Fibroblast of lung (primary cell): ENCODE results near the gene CHN1. TPM values are rescaled to one million over a fixed set of nuclear protein-coding genes. Genes with fewer than 3 reads are reported as not detected.

Experiments used
- DNase-seq, 2 donors: peaks; one replicate each; pipeline versions ENCODE4 v3.0.0 to v3.0.0-alpha.2; 2010; ENCODE audit warnings: low read depth in 2 of 2
- H2AFZ ChIP-seq: 2 replicates; pipeline ENCODE4 v1.5.1; 2012; ENCODE audit warnings: low read length, control low read depth, inconsistent platforms
- H3K27ac ChIP-seq: 2 replicates; pipeline ENCODE4 v1.5.1; 2011; ENCODE audit warnings: low read length, control low read depth; ENCODE audit not compliant: insufficient read depth
- H3K27me3 ChIP-seq: 2 replicates; pipeline ENCODE4 v1.5.1; 2011; ENCODE audit warnings: mild to moderate bottlenecking, low read length; ENCODE audit not compliant: control insufficient read depth, insufficient read depth
- H3K36me3 ChIP-seq: 2 replicates; pipeline ENCODE4 v1.5.1; 2011; ENCODE audit warnings: low read length; ENCODE audit not compliant: control insufficient read depth, insufficient read depth
- H3K4me1 ChIP-seq: 2 replicates; pipeline ENCODE4 v1.5.1; 2011; ENCODE audit warnings: low read length; ENCODE audit not compliant: control insufficient read depth, insufficient read depth; ENCODE audit errors: extremely low read depth
- H3K4me2 ChIP-seq: 2 replicates; pipeline ENCODE4 v1.5.1; 2011; ENCODE audit warnings: low read length, control low read depth; ENCODE audit not compliant: insufficient read depth; ENCODE audit errors: extremely low read depth
- H3K4me3 ChIP-seq, 4 experiments: fragments of 200-600 bp in 1 of 4; sonication (generic) in 1 of 4; replicated peaks in 1 of 4; 2 replicates each; pipeline ENCODE4 v1.5.1; 2011 to 2016; ENCODE audit warnings: low read length in 4 of 4, low read depth in 3 of 4, mild to moderate bottlenecking in 3 of 4, control low read depth in 2 of 4, inconsistent platforms in 1 of 4, mixed read lengths in 1 of 4; ENCODE audit not compliant: insufficient read depth in 1 of 4; ENCODE audit errors: control extremely low read depth in 1 of 4
- H3K79me2 ChIP-seq: 2 replicates; pipeline ENCODE4 v1.5.1; 2012; ENCODE audit warnings: mild to moderate bottlenecking, low read length, inconsistent platforms; ENCODE audit not compliant: control insufficient read depth, insufficient read depth
- H3K9ac ChIP-seq: 2 replicates; pipeline ENCODE4 v1.5.1; 2011; ENCODE audit warnings: mild to moderate bottlenecking, low read length, control low read depth; ENCODE audit not compliant: insufficient read depth
- H3K9me3 ChIP-seq: 2 replicates; pipeline ENCODE4 v1.5.1; 2012; ENCODE audit warnings: low read depth, low read length; ENCODE audit not compliant: control insufficient read depth, insufficient read depth
- H4K20me1 ChIP-seq: 2 replicates; pipeline ENCODE4 v1.5.1; 2011; ENCODE audit warnings: low read length; ENCODE audit not compliant: control insufficient read depth, insufficient read depth; ENCODE audit errors: extremely low read depth
- EZH2 ChIP-seq: IDR thresholded peaks from 2 replicates; pipeline ENCODE4 v1.5.1; 2012; ENCODE audit warnings: low read length, control low read depth, mild to moderate bottlenecking; ENCODE audit errors: missing control alignments
- polyA plus RNA-seq, 2 donors: library from polyadenylated mRNA; depleted of rRNA in 1 of 2; stranded (reverse) in 1 of 2; unstranded in 1 of 2; fragments of >200 nt; gene quantifications; 2 replicates each; pipeline ENCODE4 v1.2.1, GENCODE V29; 2011 to 2012; ENCODE audit warnings: missing spikeins in 1 of 2
- total RNA-seq: library from RNA; depleted of rRNA; stranded (reverse); fragments of >200 nt; gene quantifications from 2 replicates; pipeline ENCODE4 v1.2.1, GENCODE V29; 2014
- TF ChIP-seq, protein P1 (sequence below), 2 donors: IDR thresholded peaks in 1 of 2; conservative IDR thresholded peaks in 1 of 2; 1 replicate in 1 of 2; 2 replicates in 1 of 2; pipeline ENCODE4 v1.5.1; 2011 to 2012; ENCODE audit warnings: low read length in 2 of 2, control low read depth in 1 of 2, inconsistent platforms in 1 of 2, low read depth in 1 of 2, mild to moderate bottlenecking in 1 of 2

Gene CHN1
- total and polyA plus RNA-seq, 2 donors (not counting 1 experiment from before 2014, with no cell fraction given): 203 to 904 TPM

GRCh38 chr2:174893018-174893417 lies 112.2 kb downstream of the CHN1 start:
- H3K79me2 ChIP-seq: no peaks in the 10 kb centered on the region
- H3K9ac ChIP-seq: no peak overlapping the region
- no peaks in the 10 kb centered on the region for H3K4me1 ChIP-seq
- H3K36me3 ChIP-seq: no peaks in the 10 kb centered on the region
- no peaks in the 10 kb centered on the region for H3K27me3 ChIP-seq
- H4K20me1 ChIP-seq: no peaks in the 10 kb centered on the region
- DNase-seq: no peak
- H3K27ac ChIP-seq: no peak overlapping the region
- TF ChIP-seq EZH2: no peak
- TF ChIP-seq, protein P1, sequence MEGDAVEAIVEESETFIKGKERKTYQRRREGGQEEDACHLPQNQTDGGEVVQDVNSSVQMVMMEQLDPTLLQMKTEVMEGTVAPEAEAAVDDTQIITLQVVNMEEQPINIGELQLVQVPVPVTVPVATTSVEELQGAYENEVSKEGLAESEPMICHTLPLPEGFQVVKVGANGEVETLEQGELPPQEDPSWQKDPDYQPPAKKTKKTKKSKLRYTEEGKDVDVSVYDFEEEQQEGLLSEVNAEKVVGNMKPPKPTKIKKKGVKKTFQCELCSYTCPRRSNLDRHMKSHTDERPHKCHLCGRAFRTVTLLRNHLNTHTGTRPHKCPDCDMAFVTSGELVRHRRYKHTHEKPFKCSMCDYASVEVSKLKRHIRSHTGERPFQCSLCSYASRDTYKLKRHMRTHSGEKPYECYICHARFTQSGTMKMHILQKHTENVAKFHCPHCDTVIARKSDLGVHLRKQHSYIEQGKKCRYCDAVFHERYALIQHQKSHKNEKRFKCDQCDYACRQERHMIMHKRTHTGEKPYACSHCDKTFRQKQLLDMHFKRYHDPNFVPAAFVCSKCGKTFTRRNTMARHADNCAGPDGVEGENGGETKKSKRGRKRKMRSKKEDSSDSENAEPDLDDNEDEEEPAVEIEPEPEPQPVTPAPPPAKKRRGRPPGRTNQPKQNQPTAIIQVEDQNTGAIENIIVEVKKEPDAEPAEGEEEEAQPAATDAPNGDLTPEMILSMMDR (conservative IDR thresholded peaks at IDR 0.05 in 1 of 2, IDR thresholded peaks at IDR 0.05 in 1 of 2; ENCODE audit: low read depth in 1 of 2, low read length in 2 of 2): no peak
- H3K4me3 ChIP-seq: no peak overlapping the region
- H3K4me2 ChIP-seq: no peak overlapping the region
- no peak overlapping the region for H2AFZ ChIP-seq
- H3K9me3 ChIP-seq: no peaks in the 10 kb centered on the region

GRCh38 chr2:174892546-174892945 lies 112.6 kb downstream of the CHN1 start:
- no peak overlapping the region for H2AFZ ChIP-seq

GRCh38 chr2:174888646-174889271 lies 116.4 kb downstream of the CHN1 start:
- no peak overlapping the region for H3K9ac ChIP-seq
- DNase-seq: peak in 1 of 2 donors; percentile 6
- H3K27me3 ChIP-seq: no peaks in the 10 kb centered on the region
- no peaks in the 10 kb centered on the region for H3K36me3 ChIP-seq
- H3K4me2 ChIP-seq: no peak overlapping the region
- H3K9me3 ChIP-seq: no peaks in the 10 kb centered on the region
- H3K27ac ChIP-seq: no peak overlapping the region
- H3K4me3 ChIP-seq: no peak overlapping the region
- H4K20me1 ChIP-seq: no peaks in the 10 kb centered on the region
- no peaks in the 10 kb centered on the region for H3K79me2 ChIP-seq
- H3K4me1 ChIP-seq: no peaks in the 10 kb centered on the region
- H2AFZ ChIP-seq: no peak overlapping the region
- TF ChIP-seq EZH2: no peak
- TF ChIP-seq, protein P1 (conservative IDR thresholded peaks at IDR 0.05 in 1 of 2, IDR thresholded peaks at IDR 0.05 in 1 of 2; ENCODE audit: low read depth in 1 of 2, low read length in 2 of 2): peak in 1 of 2 donors; percentile 20

More at GRCh38 chr2:174892546-174892945, 112.6 kb downstream of the CHN1 start:
- no peak overlapping the region for H3K27ac ChIP-seq
- no peak for DNase-seq
- H3K9ac ChIP-seq: no peak overlapping the region
- no peak overlapping the region for H3K4me3 ChIP-seq
- no peaks in the 10 kb centered on the region for H3K79me2 ChIP-seq
- no peaks in the 10 kb centered on the region for H4K20me1 ChIP-seq
- H3K4me1 ChIP-seq: no peaks in the 10 kb centered on the region
- H3K27me3 ChIP-seq: no peaks in the 10 kb centered on the region
- H3K36me3 ChIP-seq: no peaks in the 10 kb centered on the region
- no peak for TF ChIP-seq EZH2
- TF ChIP-seq, protein P1 (conservative IDR thresholded peaks at IDR 0.05 in 1 of 2, IDR thresholded peaks at IDR 0.05 in 1 of 2; ENCODE audit: low read depth in 1 of 2, low read length in 2 of 2): no peak
- no peak overlapping the region for H3K4me2 ChIP-seq
- H3K9me3 ChIP-seq: no peaks in the 10 kb centered on the region
